Ovary (tissue), 3 donors: ENCODE data around the gene LAMA2.

Experiments used
- CTCF ChIP-seq, 3 donors: fragments of 450-650 bp in 2 of 3; fragments of 200-600 bp in 1 of 3; IDR thresholded peaks; one replicate each; pipeline versions ENCODE4 v1.5.1 to v1.8.0; 2016 to 2022; ENCODE audit warnings: antibody characterized with exemption in 3 of 3, mild to moderate bottlenecking in 1 of 3
- EP300 ChIP-seq: sonication (generic); formaldehyde crosslinking; IDR thresholded peaks from one replicate; pipeline ENCODE4 v1.6.1; 2017; ENCODE audit warnings: antibody characterized with exemption
- donor health status: DM: no; HTN: no; CAD: no.

GRCh38 chr6:129215916-129216520 lies 333.1 kb downstream of the LAMA2 start:
- TF ChIP-seq EP300: no peak
- no peak for TF ChIP-seq CTCF (IDR thresholded peaks at IDR 0.05)
